Body of pancreas (tissue), 4 donors: Measurements from ENCODE around the gene LMBR1. TPM values are rescaled to one million over a fixed set of nuclear protein-coding genes. Genes with fewer than 3 reads are reported as not detected.

Source experiments
- ATAC-seq: fragments of 150-250 bp; one replicate; pipeline ENCODE4 v1.9.1; 2016
- DNase-seq, 4 donors: peaks; one replicate each; pipeline ENCODE4 v3.0.0-alpha.2; 2019
- H3K27ac ChIP-seq, 4 donors: fragments of 200-600 bp; sonication (generic); 1 replicate in 3 of 4; 2 replicates in 1 of 4; pipeline versions ENCODE4 v1.5.1 to v1.6.1; 2016 to 2019; ENCODE audit warnings: mild to moderate bottlenecking in 1 of 4, mixed read lengths in 1 of 4, moderate library complexity in 1 of 4
- H3K27me3 ChIP-seq, 2 donors: fragments of 200-600 bp; sonication (generic); one replicate each; pipeline ENCODE4 v1.6.0; 2016; ENCODE audit warnings: mild to moderate bottlenecking in 1 of 2
- H3K36me3 ChIP-seq, 2 donors: fragments of 200-600 bp; sonication (generic); replicated peaks in 1 of 2; 2 replicates each; pipeline ENCODE4 v1.5.1; 2016; ENCODE audit warnings: low read depth in 2 of 2; ENCODE audit not compliant: insufficient read depth in 1 of 2
- H3K4me1 ChIP-seq: fragments of 200-600 bp; sonication (generic); one replicate; pipeline ENCODE4 v1.6.0; 2016
- H3K4me3 ChIP-seq, 2 donors: fragments of 200-600 bp; sonication (generic); 1 replicate in 1 of 2; 2 replicates in 1 of 2; pipeline ENCODE4 v1.5.1; 2016 to 2019
- H3K9me3 ChIP-seq, 3 donors: fragments of 200-600 bp; sonication (generic); 1 replicate in 2 of 3; 2 replicates in 1 of 3; pipeline ENCODE4 v1.5.1; 2016
- CTCF ChIP-seq, 7 experiments: fragments of 450-650 bp in 4 of 7; fragments of 200-600 bp in 3 of 7; sonication (generic) in 3 of 7; IDR thresholded peaks; one replicate each; pipeline ENCODE4 v1.5.1; 2016 to 2019; ENCODE audit warnings: antibody characterized with exemption in 7 of 7
- POLR2A ChIP-seq, 3 donors: fragments of 450-650 bp; IDR thresholded peaks; one replicate each; pipeline ENCODE4 v1.6.1; 2016; ENCODE audit warnings: antibody characterized with exemption in 3 of 3, mild to moderate bottlenecking in 2 of 3
- WGBS, 2 donors: methylation state at CpG; one replicate each; pipeline ENCODE4 v1.1.5; 2017; 5-methylcytosine and 5-hydroxymethylcytosine counted together
- intact Hi-C: fragments of 100-400 bp; cut with DNase I; formaldehyde crosslinking; loops from one replicate; pipeline ENCODE4 v1.15.1; 2023
- total RNA-seq, 2 donors: library from RNA; depleted of rRNA; stranded (reverse); fragments of >200 nt; gene quantifications; one replicate each; pipeline ENCODE4 v1.1.0, GENCODE V29; 2016

Gene LMBR1
- total RNA-seq, 2 donors from 2014 or later = 23.4 to 54.0 TPM

GRCh38 chr7:156693627-156694026, 199.4 kb downstream of the LMBR1 start:
- ATAC-seq = no peak
- intact Hi-C loops = no loop called here

GRCh38 chr7:156692849-156693248, 200.1 kb downstream of the LMBR1 start:
- Histone ChIP-seq H3K36me3 (peaks cover 0 to 2% of the 10 kb centered on the region in 2 donors), H3K4me1 (no peaks in the 10 kb centered on the region), H3K4me3 (no peak overlapping the region), H3K27me3 (no peaks in the 10 kb centered on the region), H3K27ac (no peak overlapping the region), H3K9me3 (peaks cover 0 to 18% (median 0%) of the 10 kb centered on the region in 3 donors)
- no peak for DNase-seq
- intact Hi-C loops = no loop called here
- WGBS, 2 donors = 43 to 53% methylated on average over 1 of the region's 1 CpG
- no peak for ATAC-seq
- no peak for TF ChIP-seq POLR2A (IDR thresholded peaks at IDR 0.05)
- no peak for TF ChIP-seq CTCF (IDR thresholded peaks at IDR 0.05)

More at GRCh38 chr7:156693627-156694026, 199.4 kb downstream of the LMBR1 start:
- H3K36me3 ChIP-seq = no peaks in the 10 kb centered on the region
- TF ChIP-seq POLR2A (IDR thresholded peaks at IDR 0.05) (no peak), CTCF (IDR thresholded peaks at IDR 0.05) (no peak)
- H3K4me3 ChIP-seq = no peak overlapping the region
- 92 to 95% methylated on average over 3 of the region's 3 CpGs for WGBS, 2 donors
- no peaks in the 10 kb centered on the region for H3K4me1 ChIP-seq
- no peak for DNase-seq
- H3K9me3 ChIP-seq = peaks cover 0 to 19% (median 0%) of the 10 kb centered on the region in 3 donors
- H3K27me3 ChIP-seq = no peaks in the 10 kb centered on the region
- no peak overlapping the region for H3K27ac ChIP-seq

- DNase-seq = no peak
Measured at GRCh38 chr7:156691764-156692163, 201.2 kb downstream of the LMBR1 start.

GRCh38 chr7:156684661-156685060, 208.3 kb downstream of the LMBR1 start:
- no peaks in the 10 kb centered on the region for H3K4me1 ChIP-seq
- H3K4me3 ChIP-seq = no peak overlapping the region
- no peak overlapping the region for H3K27ac ChIP-seq
- ATAC-seq (no peak), DNase-seq (no peak)
- H3K9me3 ChIP-seq = no peaks in the 10 kb centered on the region
- H3K36me3 ChIP-seq = peaks cover 0 to 7% of the 10 kb centered on the region in 2 donors
- 96 to 97% methylated on average over 4 of the region's 4 CpGs for WGBS, 2 donors
- intact Hi-C loops = no loop called here
- no peaks in the 10 kb centered on the region for H3K27me3 ChIP-seq
- TF ChIP-seq CTCF (IDR thresholded peaks at IDR 0.05) = no peak
- TF ChIP-seq POLR2A (IDR thresholded peaks at IDR 0.05) = no peak

More at GRCh38 chr7:156691764-156692163, 201.2 kb downstream of the LMBR1 start:
- Histone ChIP-seq H3K4me3 (no peak overlapping the region), H3K4me1 (no peaks in the 10 kb centered on the region), H3K9me3 (peaks cover 0 to 7% (median 0%) of the 10 kb centered on the region in 3 donors), H3K27ac (no peak overlapping the region), H3K27me3 (no peaks in the 10 kb centered on the region), H3K36me3 (peaks cover 0 to 2% of the 10 kb centered on the region in 2 donors)
- ATAC-seq = no peak
- intact Hi-C loops = no loop called here
- TF ChIP-seq CTCF (IDR thresholded peaks at IDR 0.05) = no peak
- no peak for TF ChIP-seq POLR2A (IDR thresholded peaks at IDR 0.05)
- WGBS, 2 donors = 73 to 95% methylated on average over 5 of the region's 5 CpGs

GRCh38 chr7:156684251-156684650, 208.7 kb downstream of the LMBR1 start:
- no peak overlapping the region for H3K27ac ChIP-seq
- no peaks in the 10 kb centered on the region for H3K27me3 ChIP-seq
- 94 to 96% methylated on average over 10 of the region's 10 CpGs for WGBS, 2 donors
- no peak overlapping the region for H3K4me3 ChIP-seq
- no peaks in the 10 kb centered on the region for H3K9me3 ChIP-seq
- intact Hi-C loops = no loop called here
- H3K4me1 ChIP-seq = no peaks in the 10 kb centered on the region
- TF ChIP-seq CTCF (IDR thresholded peaks at IDR 0.05) (no peak), POLR2A (IDR thresholded peaks at IDR 0.05) (no peak)
- no peak for DNase-seq
- peaks cover 0 to 7% of the 10 kb centered on the region in 2 donors for H3K36me3 ChIP-seq
- no peak for ATAC-seq
